ENCODE results near the gene DNAJC4. TPM values are rescaled to one million over a fixed set of nuclear protein-coding genes. Genes with fewer than 3 reads are reported as not detected.

DNAJC4 gene
- total RNA-seq, 1 experiment from 2014 or later, result 19.5 TPM

DNA sequence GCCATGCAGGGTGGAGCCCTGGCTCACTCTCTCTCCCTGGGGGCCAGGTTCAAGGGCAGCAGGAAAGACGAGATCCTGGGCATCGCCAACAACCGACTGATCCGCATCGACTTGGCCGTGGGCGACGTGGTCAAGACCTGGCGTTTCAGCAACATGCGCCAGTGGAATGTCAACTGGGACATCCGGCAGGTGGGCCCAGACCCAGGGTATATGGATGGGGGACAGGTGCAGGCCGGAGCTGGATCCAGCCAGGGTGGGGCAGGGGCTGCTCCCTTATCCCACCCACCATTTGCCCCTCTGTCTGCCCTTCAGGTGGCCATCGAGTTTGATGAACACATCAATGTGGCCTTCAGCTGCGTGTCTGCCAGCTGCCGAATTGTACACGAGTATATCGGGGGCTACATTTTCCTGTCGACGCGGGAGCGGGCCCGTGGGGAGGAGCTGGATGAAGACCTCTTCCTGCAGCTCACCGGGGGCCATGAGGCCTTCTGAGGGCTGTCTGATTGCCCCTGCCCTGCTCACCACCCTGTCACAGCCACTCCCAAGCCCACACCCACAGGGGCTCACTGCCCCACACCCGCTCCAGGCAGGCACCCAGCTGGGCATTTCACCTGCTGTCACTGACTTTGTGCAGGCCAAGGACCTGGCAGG is 7.2 kb upstream of the DNAJC4 start:
- intact Hi-C loops (cut with micrococcal nuclease), result no loop called here
- DNase-seq (ENCODE audit: unreplicated experiment), result no peak
- TF ChIP-seq, protein P1, sequence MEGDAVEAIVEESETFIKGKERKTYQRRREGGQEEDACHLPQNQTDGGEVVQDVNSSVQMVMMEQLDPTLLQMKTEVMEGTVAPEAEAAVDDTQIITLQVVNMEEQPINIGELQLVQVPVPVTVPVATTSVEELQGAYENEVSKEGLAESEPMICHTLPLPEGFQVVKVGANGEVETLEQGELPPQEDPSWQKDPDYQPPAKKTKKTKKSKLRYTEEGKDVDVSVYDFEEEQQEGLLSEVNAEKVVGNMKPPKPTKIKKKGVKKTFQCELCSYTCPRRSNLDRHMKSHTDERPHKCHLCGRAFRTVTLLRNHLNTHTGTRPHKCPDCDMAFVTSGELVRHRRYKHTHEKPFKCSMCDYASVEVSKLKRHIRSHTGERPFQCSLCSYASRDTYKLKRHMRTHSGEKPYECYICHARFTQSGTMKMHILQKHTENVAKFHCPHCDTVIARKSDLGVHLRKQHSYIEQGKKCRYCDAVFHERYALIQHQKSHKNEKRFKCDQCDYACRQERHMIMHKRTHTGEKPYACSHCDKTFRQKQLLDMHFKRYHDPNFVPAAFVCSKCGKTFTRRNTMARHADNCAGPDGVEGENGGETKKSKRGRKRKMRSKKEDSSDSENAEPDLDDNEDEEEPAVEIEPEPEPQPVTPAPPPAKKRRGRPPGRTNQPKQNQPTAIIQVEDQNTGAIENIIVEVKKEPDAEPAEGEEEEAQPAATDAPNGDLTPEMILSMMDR (IDR thresholded peaks at IDR 0.05; ENCODE audit: unreplicated experiment), result no peak
- Mint-ChIP-seq H3K9me3 (ENCODE audit: unreplicated experiment) (no peaks in the 10 kb centered on the region), H3K27ac (ENCODE audit: low read depth, unreplicated experiment) (no peak overlapping the region), H3K36me3 (ENCODE audit: insufficient read depth, unreplicated experiment) (peaks cover 15% of the 10 kb centered on the region), H3K4me1 (ENCODE audit: insufficient read depth, unreplicated experiment) (peaks cover 8% of the 10 kb centered on the region), H3K27me3 (ENCODE audit: insufficient read depth, unreplicated experiment) (no peaks in the 10 kb centered on the region), H3K4me3 (ENCODE audit: unreplicated experiment) (no peak overlapping the region)
- CTCF ChIA-PET, result interaction anchor here (0.5 to 4.7 kb wide), 6 partner anchors 17 to 1449 kb away, joined by 3 to 22 read pairs (median 3); partner anchors contain the start of gene TMEM179B
- no TSS peak for BruUV-seq (replicated peaks)
- POLR2A ChIA-PET, result interaction anchor here (11.9 kb wide), 1 partner anchor 20 kb away, joined by 122 read pairs; the partner anchor contains the start of genes FKBP2 and PPP1R14B

DNA sequence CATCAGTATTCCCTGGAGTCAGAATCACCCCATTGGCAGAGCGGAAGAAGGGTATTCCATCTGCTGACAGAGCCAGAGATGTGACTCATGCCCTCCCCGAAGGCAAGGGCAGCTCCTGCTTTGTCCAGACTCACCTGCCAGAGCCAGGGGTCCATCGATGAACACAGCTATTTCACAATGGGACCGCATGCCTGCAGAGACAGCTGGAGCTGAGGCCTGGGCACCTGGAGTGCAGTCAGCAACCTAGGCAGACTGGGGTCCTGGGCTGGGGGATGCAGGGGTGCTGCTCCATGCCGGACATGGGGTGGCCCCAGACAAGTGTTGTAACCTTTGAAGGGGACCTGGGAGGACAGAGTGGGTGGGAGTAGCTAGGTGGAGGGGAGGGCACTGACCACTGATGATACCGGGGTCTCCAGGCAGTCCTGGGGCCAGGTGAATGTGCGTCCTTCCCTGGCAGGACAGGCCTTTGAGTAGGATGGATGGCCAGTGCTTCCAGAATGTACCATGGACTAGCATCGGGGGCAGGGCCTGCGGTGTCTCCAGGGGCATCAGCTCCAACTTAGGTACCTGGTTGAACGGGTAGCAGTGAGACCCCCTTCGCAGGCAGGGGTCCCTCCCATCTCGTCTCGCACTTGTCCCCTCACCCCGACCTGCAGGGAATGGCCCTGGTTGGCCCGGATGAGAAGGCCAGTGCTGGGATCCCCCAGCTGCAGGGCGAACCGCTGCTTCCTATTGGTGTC is 6.0 kb upstream of the DNAJC4 start:
- Mint-ChIP-seq H3K27ac (ENCODE audit: low read depth, unreplicated experiment) (no peak overlapping the region), H3K4me1 (ENCODE audit: insufficient read depth, unreplicated experiment) (peaks cover 8% of the 10 kb centered on the region), H3K27me3 (ENCODE audit: insufficient read depth, unreplicated experiment) (no peaks in the 10 kb centered on the region), H3K9me3 (ENCODE audit: unreplicated experiment) (no peaks in the 10 kb centered on the region), H3K36me3 (ENCODE audit: insufficient read depth, unreplicated experiment) (peaks cover 7% of the 10 kb centered on the region), H3K4me3 (ENCODE audit: unreplicated experiment) (peak overlapping the region; percentile 80)
- TF ChIP-seq, protein P1 (IDR thresholded peaks at IDR 0.05; ENCODE audit: unreplicated experiment), result no peak
- no TSS peak for BruUV-seq (replicated peaks)
- ChIA-PET POLR2A (interaction anchor here (0.5 to 11.9 kb wide), 6 partner anchors 9 to 1434 kb away, joined by 3 to 122 read pairs (median 3); partner anchors contain the start of genes FKBP2, PPP1R14B, PRDX5 and TRMT112), CTCF (interaction anchor here (0.6 to 4.7 kb wide), 5 partner anchors 17 to 131 kb away, joined by 3 to 22 read pairs (median 3); no protein-coding TSS in a partner anchor)
- intact Hi-C loops (cut with micrococcal nuclease), result no loop called here
- peak; percentile 81 for DNase-seq (ENCODE audit: unreplicated experiment)

- Mint-ChIP-seq H3K36me3 (ENCODE audit: insufficient read depth, unreplicated experiment) (peaks cover 6% of the 10 kb centered on the region), H3K9me3 (ENCODE audit: unreplicated experiment) (no peaks in the 10 kb centered on the region), H3K27ac (ENCODE audit: low read depth, unreplicated experiment) (no peak overlapping the region), H3K27me3 (ENCODE audit: insufficient read depth, unreplicated experiment) (no peaks in the 10 kb centered on the region), H3K4me1 (ENCODE audit: insufficient read depth, unreplicated experiment) (peaks cover 8% of the 10 kb centered on the region), H3K4me3 (ENCODE audit: unreplicated experiment) (peak overlapping the region; percentile 80)
- TF ChIP-seq, protein P1 (IDR thresholded peaks at IDR 0.05; ENCODE audit: unreplicated experiment), result no peak
- ChIA-PET POLR2A (interaction anchor here (0.8 to 11.9 kb wide), 7 partner anchors 11 to 93 kb away, joined by 3 to 122 read pairs (median 3); partner anchors contain the start of genes FKBP2, PPP1R14B, PRDX5 and TRMT112), CTCF (interaction anchor here (0.6 to 4.7 kb wide), 5 partner anchors 9 to 132 kb away, joined by 3 to 22 read pairs (median 3); no protein-coding TSS in a partner anchor)
- no TSS peak for BruUV-seq (replicated peaks)
- DNase-seq (ENCODE audit: unreplicated experiment), result no peak
- intact Hi-C loops (cut with micrococcal nuclease), result no loop called here
Measured at GRCh38 chr11:64224891-64225607, 5.3 kb upstream of the DNAJC4 start.
